GM23338 (cell line): ENCODE data around the gene TNS1.

Experiments
- CREB1 ChIP-seq: fragments of 250-450 bp; sonication (Bioruptor Pico); IDR thresholded peaks from 2 replicates; pipeline ENCODE4 v1.5.0; 2020; ENCODE audit warnings: low read depth, mild to moderate bottlenecking, moderate library complexity
- CTCF ChIP-seq, 2 experiments: fragments of 200-600 bp in 1 of 2; sonication (generic) in 1 of 2; conservative IDR thresholded peaks; 2 replicates each; pipeline versions ENCODE4 v1.5.1 to v1.6.1; 2016 to 2017; ENCODE audit warnings: antibody characterized with exemption in 2 of 2, low read depth in 2 of 2, mild to moderate bottlenecking in 2 of 2, moderate library complexity in 1 of 2

DNA sequence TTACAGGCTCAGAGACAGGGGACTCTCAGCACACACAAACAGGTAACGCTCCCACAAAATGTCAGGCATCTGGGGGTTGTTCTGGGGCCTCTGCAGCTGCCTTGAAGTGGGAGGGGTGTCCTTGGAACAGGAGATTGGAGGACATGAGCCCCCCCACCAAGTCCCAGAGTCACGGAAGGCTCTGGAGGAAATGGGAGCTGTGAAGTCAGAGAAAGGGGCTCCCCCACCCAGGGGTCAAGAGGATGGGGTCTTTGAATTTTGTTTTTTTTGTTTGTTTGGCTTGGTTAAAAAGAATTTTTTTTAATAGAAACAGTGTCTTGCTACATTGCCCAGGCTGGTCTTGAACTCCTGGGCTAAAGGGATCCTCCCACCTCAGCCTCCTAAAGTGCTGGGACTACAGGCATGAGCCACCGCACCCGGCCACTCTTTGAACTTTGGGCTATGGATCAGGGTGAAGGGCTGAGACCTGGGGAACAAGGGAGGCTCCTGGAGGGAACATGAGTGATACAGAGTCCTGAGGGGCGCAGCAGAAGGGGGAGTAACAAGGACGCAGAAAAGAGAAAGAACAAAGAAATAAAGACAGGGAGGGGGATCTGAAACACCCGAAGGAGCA is 46.8 kb downstream of the TNS1 start:
- TF ChIP-seq CTCF (conservative IDR thresholded peaks at IDR 0.05; ENCODE audit: low read depth in 2 of 2) (no peak), CREB1 (CRISPR knock-in tag) (no peak)
